Measurements from ENCODE around the gene CACNA2D3. TPM values are rescaled to one million over a fixed set of nuclear protein-coding genes. Genes with fewer than 3 reads are reported as not detected.

CACNA2D3 gene
- polyA plus RNA-seq, 3 donors = 8.3 to 21.5 (median 10.4) TPM

GRCh38 chr3:54133196-54133595 is 10.8 kb downstream of the CACNA2D3 start:
- 61% methylated on average over 3 of the region's 5 CpGs for WGBS (ENCODE audit: insufficient coverage)
- Mint-ChIP-seq H3K4me3 (no peak overlapping the region), H3K27me3 (ENCODE audit: low read depth in 3 of 3) (peaks cover 5 to 13% (median 6%) of the 10 kb centered on the region in 3 donors), H3K36me3 (no peaks in the 10 kb centered on the region), H3K4me1 (no peaks in the 10 kb centered on the region), H3K27ac (no peak overlapping the region), H3K9me3 (no peaks in the 10 kb centered on the region)
- no peaks in the 10 kb centered on the region for H3K9me3 ChIP-seq (replicated peaks in 1 of 2; ENCODE audit: control insufficient read depth in 1 of 2, insufficient read depth in 1 of 2, low read length in 2 of 2)
- no peak overlapping the region for H3K4me2 ChIP-seq (replicated peaks; ENCODE audit: extremely low read depth, low read length, poor library complexity, severe bottlenecking)
- H3K4me1 ChIP-seq (ENCODE audit: control insufficient read depth in 1 of 2, insufficient read depth in 2 of 2, low read length in 2 of 2) = no peaks in the 10 kb centered on the region
- intact Hi-C loops (cut with micrococcal nuclease) = no loop called here
- H4K20me1 ChIP-seq (ENCODE audit: insufficient read depth, low read length) = no peaks in the 10 kb centered on the region
- H3K79me2 ChIP-seq (ENCODE audit: insufficient read depth, low read length) = no peaks in the 10 kb centered on the region
- no peaks in the 10 kb centered on the region for H3K27me3 ChIP-seq (ENCODE audit: control insufficient read depth in 2 of 2, insufficient read depth in 2 of 2, low read length in 2 of 2)
- H3K36me3 ChIP-seq (replicated peaks in 1 of 2; ENCODE audit: control insufficient read depth in 1 of 2, insufficient read depth in 2 of 2, low read length in 2 of 2) = no peaks in the 10 kb centered on the region
- no peak overlapping the region for H3K9ac ChIP-seq (ENCODE audit: insufficient read depth, low read length, poor library complexity, severe bottlenecking)
- no peak overlapping the region for H3K27ac ChIP-seq (ENCODE audit: low read depth in 1 of 2, low read length in 2 of 2)
- H3K4me3 ChIP-seq (replicated peaks in 1 of 3; ENCODE audit: low read depth in 2 of 3, low read length in 3 of 3) = no peak overlapping the region
- TF ChIP-seq CTCF (IDR thresholded peaks at IDR 0.05) = no peak
- no peak for DNase-seq
- no peak overlapping the region for H2AFZ ChIP-seq (ENCODE audit: insufficient read depth, low read depth, low read length, poor library complexity, severe bottlenecking)

- no peak overlapping the region for H2AFZ ChIP-seq (ENCODE audit: insufficient read depth, low read depth, low read length, poor library complexity, severe bottlenecking)
Measured at GRCh38 chr3:54134155-54134554, 11.8 kb downstream of the CACNA2D3 start.

More at GRCh38 chr3:54134155-54134554, 11.8 kb downstream of the CACNA2D3 start:
- peaks cover 5 to 13% (median 9%) of the 10 kb centered on the region in 3 donors for H3K27me3 Mint-ChIP-seq (ENCODE audit: low read depth in 3 of 3)
- intact Hi-C loops (cut with micrococcal nuclease) = no loop called here
- no peaks in the 10 kb centered on the region for H4K20me1 ChIP-seq (ENCODE audit: insufficient read depth, low read length)
- no peaks in the 10 kb centered on the region for H3K27me3 ChIP-seq (ENCODE audit: control insufficient read depth in 2 of 2, insufficient read depth in 2 of 2, low read length in 2 of 2)
- H3K4me2 ChIP-seq (replicated peaks; ENCODE audit: extremely low read depth, low read length, poor library complexity, severe bottlenecking) = no peak overlapping the region
- H3K4me3 ChIP-seq (replicated peaks in 1 of 3; ENCODE audit: low read depth in 2 of 3, low read length in 3 of 3) = no peak overlapping the region
- no peaks in the 10 kb centered on the region for H3K4me1 ChIP-seq (ENCODE audit: control insufficient read depth in 1 of 2, insufficient read depth in 2 of 2, low read length in 2 of 2)
- no peaks in the 10 kb centered on the region for H3K36me3 ChIP-seq (replicated peaks in 1 of 2; ENCODE audit: control insufficient read depth in 1 of 2, insufficient read depth in 2 of 2, low read length in 2 of 2)
- no peaks in the 10 kb centered on the region for H3K9me3 Mint-ChIP-seq
- no peaks in the 10 kb centered on the region for H3K4me1 Mint-ChIP-seq
- 70% methylated on average over 2 of the region's 8 CpGs for WGBS (ENCODE audit: insufficient coverage)
- no peak overlapping the region for H3K27ac ChIP-seq (ENCODE audit: low read depth in 1 of 2, low read length in 2 of 2)
- no peak for DNase-seq
- H3K4me3 Mint-ChIP-seq = no peak overlapping the region
- no peak for TF ChIP-seq CTCF (IDR thresholded peaks at IDR 0.05)
- H3K9me3 ChIP-seq (replicated peaks in 1 of 2; ENCODE audit: control insufficient read depth in 1 of 2, insufficient read depth in 1 of 2, low read length in 2 of 2) = no peaks in the 10 kb centered on the region
- H3K9ac ChIP-seq (ENCODE audit: insufficient read depth, low read length, poor library complexity, severe bottlenecking) = no peak overlapping the region
- H3K79me2 ChIP-seq (ENCODE audit: insufficient read depth, low read length) = no peaks in the 10 kb centered on the region
- H3K36me3 Mint-ChIP-seq = no peaks in the 10 kb centered on the region
- H3K27ac Mint-ChIP-seq = no peak overlapping the region

All from CD14-positive monocyte (primary cell).